ENCODE measurements around the gene SCN5A.

DNA sequence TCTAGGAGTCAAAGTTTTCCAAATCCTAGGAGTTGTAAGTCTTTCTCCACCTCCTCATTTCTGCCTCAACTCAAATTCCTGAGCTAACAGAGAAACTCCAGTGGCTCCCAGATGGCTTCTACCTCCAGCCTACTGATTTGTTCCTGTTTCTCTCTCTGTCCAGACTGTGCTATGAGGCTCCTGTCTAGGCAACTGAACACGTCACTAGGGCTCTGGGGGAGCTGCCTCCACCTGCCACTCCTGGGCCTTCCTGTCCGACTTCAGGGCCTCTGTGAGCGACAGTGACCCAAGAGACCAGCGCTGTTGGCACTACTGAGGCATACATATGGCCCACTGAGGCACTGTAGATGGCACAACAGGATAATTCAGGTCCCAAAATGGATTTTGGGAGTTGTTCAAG, 82.0 kb downstream of the SCN5A start:
- TF ChIP-seq CTCF (IDR thresholded peaks at IDR 0.05) (no peak), NFYB (CRISPR knock-in tag; conservative IDR thresholded peaks at IDR 0.05; ENCODE audit: low read depth) (no peak), KAT7 (CRISPR knock-in tag; IDR thresholded peaks at IDR 0.05; ENCODE audit: borderline replicate concordance) (no peak), NFE2L1 (CRISPR knock-in tag; IDR thresholded peaks at IDR 0.05) (no peak), ZNF396 (CRISPR knock-in tag; IDR thresholded peaks at IDR 0.05; ENCODE audit: borderline replicate concordance) (no peak), ZNF416 (CRISPR knock-in tag; IDR thresholded peaks at IDR 0.05) (no peak), FOXP4 (CRISPR knock-in tag; IDR thresholded peaks at IDR 0.05) (no peak)
- TF ChIP-seq, protein P1, sequence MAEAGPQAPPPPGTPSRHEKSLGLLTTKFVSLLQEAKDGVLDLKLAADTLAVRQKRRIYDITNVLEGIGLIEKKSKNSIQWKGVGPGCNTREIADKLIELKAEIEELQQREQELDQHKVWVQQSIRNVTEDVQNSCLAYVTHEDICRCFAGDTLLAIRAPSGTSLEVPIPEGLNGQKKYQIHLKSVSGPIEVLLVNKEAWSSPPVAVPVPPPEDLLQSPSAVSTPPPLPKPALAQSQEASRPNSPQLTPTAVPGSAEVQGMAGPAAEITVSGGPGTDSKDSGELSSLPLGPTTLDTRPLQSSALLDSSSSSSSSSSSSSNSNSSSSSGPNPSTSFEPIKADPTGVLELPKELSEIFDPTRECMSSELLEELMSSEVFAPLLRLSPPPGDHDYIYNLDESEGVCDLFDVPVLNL (CRISPR knock-in tag; IDR thresholded peaks at IDR 0.05; ENCODE audit: borderline replicate concordance, low read depth): no peak
- TF ChIP-seq, protein P2, sequence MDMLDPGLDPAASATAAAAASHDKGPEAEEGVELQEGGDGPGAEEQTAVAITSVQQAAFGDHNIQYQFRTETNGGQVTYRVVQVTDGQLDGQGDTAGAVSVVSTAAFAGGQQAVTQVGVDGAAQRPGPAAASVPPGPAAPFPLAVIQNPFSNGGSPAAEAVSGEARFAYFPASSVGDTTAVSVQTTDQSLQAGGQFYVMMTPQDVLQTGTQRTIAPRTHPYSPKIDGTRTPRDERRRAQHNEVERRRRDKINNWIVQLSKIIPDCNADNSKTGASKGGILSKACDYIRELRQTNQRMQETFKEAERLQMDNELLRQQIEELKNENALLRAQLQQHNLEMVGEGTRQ (CRISPR knock-in tag; IDR thresholded peaks at IDR 0.05): no peak
- TF ChIP-seq, protein P3, sequence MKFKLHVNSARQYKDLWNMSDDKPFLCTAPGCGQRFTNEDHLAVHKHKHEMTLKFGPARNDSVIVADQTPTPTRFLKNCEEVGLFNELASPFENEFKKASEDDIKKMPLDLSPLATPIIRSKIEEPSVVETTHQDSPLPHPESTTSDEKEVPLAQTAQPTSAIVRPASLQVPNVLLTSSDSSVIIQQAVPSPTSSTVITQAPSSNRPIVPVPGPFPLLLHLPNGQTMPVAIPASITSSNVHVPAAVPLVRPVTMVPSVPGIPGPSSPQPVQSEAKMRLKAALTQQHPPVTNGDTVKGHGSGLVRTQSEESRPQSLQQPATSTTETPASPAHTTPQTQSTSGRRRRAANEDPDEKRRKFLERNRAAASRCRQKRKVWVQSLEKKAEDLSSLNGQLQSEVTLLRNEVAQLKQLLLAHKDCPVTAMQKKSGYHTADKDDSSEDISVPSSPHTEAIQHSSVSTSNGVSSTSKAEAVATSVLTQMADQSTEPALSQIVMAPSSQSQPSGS (CRISPR knock-in tag; IDR thresholded peaks at IDR 0.05; ENCODE audit: borderline replicate concordance, low read depth): no peak

All from WTC11 (cell line).